Kidney (tissue), 14 donors: ENCODE data around the gene ADAMTS7. TPM values are rescaled to one million over a fixed set of nuclear protein-coding genes. Genes with fewer than 3 reads are reported as not detected.

ENCODE experiments used
- DNase-seq, 5 donors: peaks; one replicate each; pipeline ENCODE4 v3.0.0-alpha.2; 2013 to 2020
- FAIRE-seq: peaks from 2 replicates; lab custom pipeline; 2012; peaks lifted over from hg19 to GRCh38; lab: Jason Lieb, UNC
- H3K27ac ChIP-seq, 2 donors: one replicate each; pipeline ENCODE4 v1.7.0; 2013; ENCODE audit warnings: low read depth in 2 of 2, low read length in 2 of 2, inconsistent platforms in 1 of 2
- H3K27me3 ChIP-seq: one replicate; pipeline ENCODE4 v1.7.1; 2013; ENCODE audit warnings: low read length, inconsistent platforms; ENCODE audit not compliant: control insufficient read depth, insufficient read depth
- H3K36me3 ChIP-seq, 3 donors: one replicate each; pipeline versions ENCODE4 v1.7.0 to v1.7.1; 2013; ENCODE audit warnings: low read length in 3 of 3, control low read depth in 1 of 3, inconsistent platforms in 1 of 3; ENCODE audit not compliant: insufficient read depth in 3 of 3, control insufficient read depth in 2 of 3
- H3K4me1 ChIP-seq, 3 donors: one replicate each; pipeline versions ENCODE4 v1.7.0 to v1.7.1; 2013; ENCODE audit warnings: low read length in 3 of 3, inconsistent platforms in 1 of 3, low read depth in 1 of 3; ENCODE audit not compliant: control insufficient read depth in 2 of 3, insufficient read depth in 2 of 3
- H3K4me3 ChIP-seq, 3 donors: one replicate each; pipeline versions ENCODE4 v1.7.0 to v1.8.1; 2013; ENCODE audit warnings: low read length in 3 of 3, control low read depth in 1 of 3, inconsistent platforms in 1 of 3
- H3K9ac ChIP-seq, 3 donors: one replicate each; pipeline versions ENCODE4 v1.7.0 to v1.7.1; 2013; ENCODE audit warnings: low read length in 3 of 3, control low read depth in 1 of 3, inconsistent platforms in 1 of 3
- H3K9me3 ChIP-seq, 3 donors: one replicate each; pipeline versions ENCODE4 v1.7.0 to v1.7.1; 2013; ENCODE audit warnings: low read length in 3 of 3, control low read depth in 1 of 3, inconsistent platforms in 1 of 3; ENCODE audit not compliant: control insufficient read depth in 2 of 3, insufficient read depth in 1 of 3
- intact Hi-C: fragments of 100-400 bp; cut with DNase I; formaldehyde crosslinking; loops from one replicate; pipeline ENCODE4 v1.11.1; 2022
- polyA plus RNA-seq: library from polyadenylated mRNA; stranded (reverse); fragments of 350-450 nt; fragmentation: Illumina TruSeq; extraction: RNeasy Lipid Tissue Mini Kit (QIAGEN cat#74804); gene quantifications from one replicate; pipeline ENCODE4 v1.2.3, GENCODE V29; 2014; ENCODE audit warnings: low read depth, low replicate concordance; ENCODE audit not compliant: insufficient read depth
- total RNA-seq: library from RNA; stranded (reverse); fragmentation: NEBNext Ultra II Directional; extraction: Animal tissue kit (Norgen Biotek cat#: 25700); gene quantifications from one replicate; pipeline ENCODE4 v1.2.1, GENCODE V29; 2021
- TF ChIP-seq, protein P1 (sequence below): IDR thresholded peaks from 3 replicates; pipeline ENCODE4 v1.5.1; 2012; ENCODE audit warnings: mild to moderate bottlenecking, moderate library complexity, borderline replicate concordance; ENCODE audit not compliant: insufficient read depth; ENCODE audit errors: extremely low read depth
- donor health status: control.
- donor health status: control.
- donor health status: control.
- donor health status: control.
- donor health status: control.
- donor health status: DM: yes; HTN: yes; CAD: no.
- donor health status: Normal renal cell carcinoma (clear cell type).

Gene ADAMTS7
- total and polyA plus RNA-seq, 2 donors from 2014 or later, result 0.82 to 3.1 TPM

DNA sequence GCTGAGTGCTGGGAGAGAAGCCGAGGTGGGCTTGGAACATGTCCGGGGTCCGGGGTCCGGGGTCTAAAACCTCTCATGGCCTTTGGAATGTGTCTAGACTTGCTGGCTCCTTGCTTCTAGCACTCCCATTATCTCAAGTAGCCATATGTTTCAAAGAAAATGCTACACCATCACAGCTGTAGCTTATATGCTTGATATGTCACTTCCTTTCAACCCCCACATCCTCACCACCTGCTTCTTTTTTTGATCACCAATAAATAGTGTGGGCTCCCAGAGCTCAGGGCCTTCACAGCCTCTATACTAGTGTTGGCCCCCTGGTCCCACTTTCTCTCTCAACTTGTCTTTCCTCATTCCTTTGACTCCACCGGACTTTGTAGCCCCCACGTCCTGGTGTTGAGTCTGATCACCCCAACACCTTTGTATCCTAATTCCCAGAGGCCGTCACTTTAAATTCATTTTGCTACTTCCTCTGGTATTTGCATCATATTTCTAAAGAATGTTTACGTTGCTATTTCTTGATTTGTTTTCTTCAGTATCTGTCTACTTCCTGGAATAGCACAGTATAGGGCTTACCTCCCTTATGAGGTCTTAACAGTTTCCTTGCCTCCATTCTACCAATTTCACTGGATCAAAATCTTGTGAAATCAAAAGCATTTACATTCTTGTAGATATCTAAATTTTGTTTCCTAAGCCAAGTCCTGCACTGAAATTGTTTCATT is 98.3 kb downstream of the ADAMTS7 start:
- TF ChIP-seq, protein P1, sequence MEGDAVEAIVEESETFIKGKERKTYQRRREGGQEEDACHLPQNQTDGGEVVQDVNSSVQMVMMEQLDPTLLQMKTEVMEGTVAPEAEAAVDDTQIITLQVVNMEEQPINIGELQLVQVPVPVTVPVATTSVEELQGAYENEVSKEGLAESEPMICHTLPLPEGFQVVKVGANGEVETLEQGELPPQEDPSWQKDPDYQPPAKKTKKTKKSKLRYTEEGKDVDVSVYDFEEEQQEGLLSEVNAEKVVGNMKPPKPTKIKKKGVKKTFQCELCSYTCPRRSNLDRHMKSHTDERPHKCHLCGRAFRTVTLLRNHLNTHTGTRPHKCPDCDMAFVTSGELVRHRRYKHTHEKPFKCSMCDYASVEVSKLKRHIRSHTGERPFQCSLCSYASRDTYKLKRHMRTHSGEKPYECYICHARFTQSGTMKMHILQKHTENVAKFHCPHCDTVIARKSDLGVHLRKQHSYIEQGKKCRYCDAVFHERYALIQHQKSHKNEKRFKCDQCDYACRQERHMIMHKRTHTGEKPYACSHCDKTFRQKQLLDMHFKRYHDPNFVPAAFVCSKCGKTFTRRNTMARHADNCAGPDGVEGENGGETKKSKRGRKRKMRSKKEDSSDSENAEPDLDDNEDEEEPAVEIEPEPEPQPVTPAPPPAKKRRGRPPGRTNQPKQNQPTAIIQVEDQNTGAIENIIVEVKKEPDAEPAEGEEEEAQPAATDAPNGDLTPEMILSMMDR, result no peak
- no peaks in the 10 kb centered on the region for H3K27me3 ChIP-seq
- no peak overlapping the region for H3K9ac ChIP-seq
- H3K9me3 ChIP-seq, result no peaks in the 10 kb centered on the region
- no peak overlapping the region for H3K4me3 ChIP-seq
- no peak for DNase-seq
- FAIRE-seq, result no peak
- H3K27ac ChIP-seq, result no peak overlapping the region
- no peaks in the 10 kb centered on the region for H3K4me1 ChIP-seq
- no peaks in the 10 kb centered on the region for H3K36me3 ChIP-seq
- intact Hi-C loops, result loop anchor here (5.0 kb wide), 1 partner anchor 91 kb away; the partner anchor contains the start of gene CHRNA3

DNA sequence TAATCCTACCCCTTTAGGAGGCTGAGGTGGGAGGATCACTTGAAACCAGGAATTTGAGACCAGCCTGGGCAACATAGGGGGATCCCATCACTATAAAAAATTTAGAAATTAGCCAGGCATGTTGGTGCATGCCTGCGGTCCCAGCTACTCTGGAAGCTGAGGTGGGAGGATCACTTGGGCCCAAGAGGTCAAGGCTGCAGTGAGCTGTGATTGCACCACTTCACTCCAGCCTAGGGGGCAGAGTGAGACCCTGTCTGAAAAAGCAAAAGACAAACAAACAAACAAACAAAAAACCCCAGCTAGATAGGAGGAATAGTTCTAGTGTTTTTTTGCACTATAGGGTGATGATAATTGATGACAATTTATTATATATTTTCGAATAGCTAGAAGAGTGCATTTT is 99.6 kb downstream of the ADAMTS7 start:
- intact Hi-C loops, result loop anchor here (5.0 kb wide), 1 partner anchor 89 kb away; the partner anchor contains the start of gene CHRNA3
- no peaks in the 10 kb centered on the region for H3K36me3 ChIP-seq

DNA sequence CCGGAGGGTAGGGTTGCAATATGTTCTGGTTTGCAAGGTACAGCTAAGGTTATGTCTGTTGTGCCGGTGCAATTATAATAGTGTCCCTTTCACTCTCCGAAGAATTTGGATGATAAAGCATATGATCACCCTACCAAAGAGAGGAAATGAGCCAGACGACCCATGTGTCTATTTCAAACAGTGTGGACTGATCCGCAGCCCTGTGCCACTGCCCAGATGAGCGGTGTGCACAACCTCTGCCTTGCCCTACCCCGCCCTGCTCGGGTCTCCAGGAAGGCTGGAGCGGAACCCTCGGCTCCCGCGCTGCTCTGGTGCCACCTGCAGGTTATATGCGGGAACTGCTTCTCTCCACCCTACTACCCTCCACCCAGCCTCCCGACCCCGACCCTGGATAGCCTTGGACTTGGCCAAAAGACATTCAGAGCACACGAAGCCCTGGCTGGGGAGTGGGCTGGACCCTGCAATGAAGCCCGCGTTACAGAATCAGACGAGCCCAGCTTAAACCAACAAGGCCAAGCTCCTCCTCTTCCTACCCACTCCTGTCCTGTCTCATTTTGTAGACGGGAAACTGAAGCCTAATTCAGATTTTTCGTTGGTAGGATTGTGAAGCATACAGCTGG is 101.9 kb downstream of the ADAMTS7 start:
- no peaks in the 10 kb centered on the region for H3K27me3 ChIP-seq

More for the DNA sequence above, 99.6 kb downstream of the ADAMTS7 start:
- no peaks in the 10 kb centered on the region for H3K9me3 ChIP-seq
- no peaks in the 10 kb centered on the region for H3K27me3 ChIP-seq
- FAIRE-seq, result no peak
- no peak overlapping the region for H3K27ac ChIP-seq
- H3K4me3 ChIP-seq, result no peak overlapping the region
- no peaks in the 10 kb centered on the region for H3K4me1 ChIP-seq
- TF ChIP-seq, protein P1, result no peak
- no peak for DNase-seq
- no peak overlapping the region for H3K9ac ChIP-seq

More for the DNA sequence above, 101.9 kb downstream of the ADAMTS7 start:
- no peak for FAIRE-seq
- intact Hi-C loops, result no loop called here
- peak; percentile 81 to 85 (median 83) for DNase-seq
- no peak overlapping the region for H3K27ac ChIP-seq
- H3K9ac ChIP-seq, result no peak overlapping the region
- no peaks in the 10 kb centered on the region for H3K9me3 ChIP-seq
- no peaks in the 10 kb centered on the region for H3K4me1 ChIP-seq
- H3K4me3 ChIP-seq, result no peak overlapping the region
- TF ChIP-seq, protein P1, result peak; percentile 73
- no peaks in the 10 kb centered on the region for H3K36me3 ChIP-seq

Other genes with a start within 250 kb of the ADAMTS7 start
- 0.76 TPM for gene CHRNA5, start 245.9 kb downstream of the ADAMTS7 start, total RNA-seq
- 0.41 TPM for gene CHRNA5, start 245.9 kb downstream of the ADAMTS7 start, polyA plus RNA-seq
- gene CHRNA3, start 190.5 kb downstream of the ADAMTS7 start, total RNA-seq, result not detected
- gene CHRNA3, start 190.5 kb downstream of the ADAMTS7 start, polyA plus RNA-seq, result not detected
- 0.13 TPM for gene CHRNB4, start 170.3 kb downstream of the ADAMTS7 start, total RNA-seq
- 0.32 TPM for gene CHRNB4, start 170.3 kb downstream of the ADAMTS7 start, polyA plus RNA-seq
- 325 TPM for gene MORF4L1, start 61.4 kb upstream of the ADAMTS7 start, total RNA-seq
- 319 TPM for gene MORF4L1, start 61.4 kb upstream of the ADAMTS7 start, polyA plus RNA-seq
- gene CTSH, start 133.6 kb upstream of the ADAMTS7 start, total RNA-seq, result 201 TPM
- gene CTSH, start 133.6 kb upstream of the ADAMTS7 start, polyA plus RNA-seq, result 1,628 TPM